Central memory CD8-positive, alpha-beta T cell (primary cell): Measurements from ENCODE around the gene VKORC1L1.
"Not testable (repeated sequence)": the region's sequence is repeated elsewhere in the genome, so short reads cannot be mapped to it uniquely, and the experiment has no call there.

Source experiments
- ATAC-seq: fragments of 150-1000 bp; cut with Tn5 transposase; replicated peaks from 2 replicates; pipeline ENCODE4 v1.10.0; 2022; ENCODE audit warnings: mild to moderate bottlenecking, moderate FRiP score, moderate number of reproducible peaks; ENCODE audit not compliant: poor library complexity, severe bottlenecking; ENCODE audit errors: extremely low read depth
- DNase-seq, 2 donors: peaks; one replicate each; pipeline ENCODE4 v3.0.0; 2021; ENCODE audit warnings: low spot score in 2 of 2
- H3K27ac Mint-ChIP-seq: one replicate; pipeline ENCODE4 v1.8.0; 2022; ENCODE audit warnings: low read depth, mild to moderate bottlenecking, moderate library complexity, mixed read lengths
- H3K27me3 Mint-ChIP-seq: one replicate; pipeline ENCODE4 v1.8.0; 2022; ENCODE audit warnings: mixed read lengths
- H3K36me3 Mint-ChIP-seq: one replicate; pipeline ENCODE4 v1.8.0; 2022; ENCODE audit warnings: mild to moderate bottlenecking, moderate library complexity, mixed read lengths; ENCODE audit not compliant: insufficient read depth
- H3K4me1 Mint-ChIP-seq: one replicate; pipeline ENCODE4 v1.8.0; 2022; ENCODE audit warnings: mixed read lengths
- H3K4me3 Mint-ChIP-seq: one replicate; pipeline ENCODE4 v1.8.0; 2022; ENCODE audit warnings: mild to moderate bottlenecking, moderate library complexity, mixed read lengths
- H3K9me3 Mint-ChIP-seq: one replicate; pipeline ENCODE4 v1.8.0; 2022; ENCODE audit warnings: mixed read lengths

The VKORC1L1 gene

GRCh38 chr7:65872776-65873581 lies at the start of gene VKORC1L1:
Gene VKORC1L1, plus strand, starts transcription at chr7:65873074. Its CDS starts 298 bp downstream, at chr7:65873372.
- H3K4me1 Mint-ChIP-seq: no peaks in the 10 kb centered on the region

GRCh38 chr7:65827366-65827765 lies 45.5 kb upstream of the VKORC1L1 start:
- Mint-ChIP-seq H3K4me3 (no peak overlapping the region), H3K4me1 (no peaks in the 10 kb centered on the region), H3K36me3 (no peaks in the 10 kb centered on the region), H3K27ac (no peak overlapping the region), H3K27me3 (no peaks in the 10 kb centered on the region), H3K9me3 (no peaks in the 10 kb centered on the region)
- DNase-seq: no peak
- no peak for ATAC-seq

More at GRCh38 chr7:65872776-65873581, at the start of gene VKORC1L1:
- H3K4me3 Mint-ChIP-seq: peak within 1 kb of the TSS; percentile 82
- H3K27ac Mint-ChIP-seq: peak within 1 kb of the TSS; percentile 85
- peaks cover 3% of the 10 kb centered on the region for H3K36me3 Mint-ChIP-seq
- peak; percentile 78 to 86 for DNase-seq
- H3K27me3 Mint-ChIP-seq: no peaks in the 10 kb centered on the region
- H3K9me3 Mint-ChIP-seq: no peaks in the 10 kb centered on the region
- peak; percentile 88 for ATAC-seq

- Mint-ChIP-seq H3K4me3 (no peak overlapping the region), H3K36me3 (no peaks in the 10 kb centered on the region), H3K27ac (no peak overlapping the region), H3K4me1 (peaks cover 5% of the 10 kb centered on the region), H3K9me3 (no peaks in the 10 kb centered on the region), H3K27me3 (no peaks in the 10 kb centered on the region)
- ATAC-seq (no peak), DNase-seq (no peak)
These were observed 40.6 kb upstream of the VKORC1L1 start for GRCh38 chr7:65832281-65832680.

- not testable (repeated sequence) for H3K36me3 Mint-ChIP-seq, H3K27me3 Mint-ChIP-seq
These were observed 36.2 kb upstream of the VKORC1L1 start for GRCh38 chr7:65836684-65837083.

GRCh38 chr7:65837541-65837956 lies 35.3 kb upstream of the VKORC1L1 start:
- H3K9me3 Mint-ChIP-seq, ATAC-seq, H3K27ac Mint-ChIP-seq, H3K4me3 Mint-ChIP-seq, H3K36me3 Mint-ChIP-seq, H3K27me3 Mint-ChIP-seq, DNase-seq, H3K4me1 Mint-ChIP-seq: not testable (repeated sequence)

More at GRCh38 chr7:65836684-65837083, 36.2 kb upstream of the VKORC1L1 start:
- not testable (repeated sequence) for H3K4me3 Mint-ChIP-seq, H3K27ac Mint-ChIP-seq, DNase-seq, H3K9me3 Mint-ChIP-seq, ATAC-seq, H3K4me1 Mint-ChIP-seq

- no peaks in the 10 kb centered on the region for H3K27me3 Mint-ChIP-seq
- peaks cover 5% of the 10 kb centered on the region for H3K4me1 Mint-ChIP-seq
- H3K4me3 Mint-ChIP-seq: no peak overlapping the region
- ATAC-seq (no peak), DNase-seq (no peak)
- no peak overlapping the region for H3K27ac Mint-ChIP-seq
- peaks cover 3% of the 10 kb centered on the region for H3K36me3 Mint-ChIP-seq
- no peaks in the 10 kb centered on the region for H3K9me3 Mint-ChIP-seq
These were observed 33.0 kb upstream of the VKORC1L1 start for GRCh38 chr7:65839846-65840245.

- no peak for DNase-seq
- Mint-ChIP-seq H3K4me3 (no peak overlapping the region), H3K4me1 (peaks cover 2% of the 10 kb centered on the region), H3K27ac (peak overlapping the region; percentile 3), H3K27me3 (no peaks in the 10 kb centered on the region), H3K36me3 (peaks cover 3% of the 10 kb centered on the region), H3K9me3 (no peaks in the 10 kb centered on the region)
- ATAC-seq: no peak
These were observed 32.4 kb upstream of the VKORC1L1 start for GRCh38 chr7:65840446-65840845.

GRCh38 chr7:65843616-65844015 lies 29.3 kb upstream of the VKORC1L1 start:
- not testable (repeated sequence) for DNase-seq, H3K4me3 Mint-ChIP-seq, H3K9me3 Mint-ChIP-seq, H3K36me3 Mint-ChIP-seq, H3K27me3 Mint-ChIP-seq, H3K27ac Mint-ChIP-seq, ATAC-seq, H3K4me1 Mint-ChIP-seq

- Mint-ChIP-seq H3K4me3 (no peak overlapping the region), H3K36me3 (no peaks in the 10 kb centered on the region), H3K27me3 (no peaks in the 10 kb centered on the region), H3K9me3 (no peaks in the 10 kb centered on the region), H3K4me1 (no peaks in the 10 kb centered on the region), H3K27ac (no peak overlapping the region)
- ATAC-seq: no peak
- DNase-seq: no peak
These were observed 26.8 kb upstream of the VKORC1L1 start for GRCh38 chr7:65846008-65846570.

- not testable (repeated sequence) for H3K9me3 Mint-ChIP-seq, H3K4me1 Mint-ChIP-seq, ATAC-seq, DNase-seq, H3K4me3 Mint-ChIP-seq, H3K27ac Mint-ChIP-seq, H3K36me3 Mint-ChIP-seq
- H3K27me3 Mint-ChIP-seq: peaks cover 13% of the 10 kb centered on the region
These were observed 19.4 kb upstream of the VKORC1L1 start for GRCh38 chr7:65853426-65853825.

GRCh38 chr7:65853892-65854291 lies 19.0 kb upstream of the VKORC1L1 start:
- H3K27me3 Mint-ChIP-seq: peaks cover 13% of the 10 kb centered on the region
- H3K4me3 Mint-ChIP-seq, ATAC-seq, H3K4me1 Mint-ChIP-seq, H3K9me3 Mint-ChIP-seq, H3K36me3 Mint-ChIP-seq, H3K27ac Mint-ChIP-seq, DNase-seq: not testable (repeated sequence)

GRCh38 chr7:65857321-65857894 lies 15.5 kb upstream of the VKORC1L1 start:
- ATAC-seq, DNase-seq, H3K9me3 Mint-ChIP-seq, H3K36me3 Mint-ChIP-seq, H3K27ac Mint-ChIP-seq, H3K4me3 Mint-ChIP-seq, H3K4me1 Mint-ChIP-seq: not testable (repeated sequence)
- peaks cover 13% of the 10 kb centered on the region for H3K27me3 Mint-ChIP-seq

- not testable (repeated sequence) for H3K9me3 Mint-ChIP-seq, ATAC-seq, H3K4me1 Mint-ChIP-seq, H3K36me3 Mint-ChIP-seq, DNase-seq, H3K27ac Mint-ChIP-seq, H3K4me3 Mint-ChIP-seq
- H3K27me3 Mint-ChIP-seq: peaks cover 13% of the 10 kb centered on the region
These were observed 14.2 kb upstream of the VKORC1L1 start for GRCh38 chr7:65858660-65859059.
